NAMALWA (cell line): ENCODE results near the gene SMYD3.

Experiments used
- DNase-seq: peaks from one replicate; pipeline ENCODE4 v3.0.0-alpha.2; 2015; ENCODE audit warnings: low spot score

Gene SMYD3

GRCh38 chr1:246214708-246215509 is 292.2 kb downstream of the SMYD3 start:
- peak; percentile 66 for DNase-seq

- DNase-seq = no peak
Measured at GRCh38 chr1:246213947-246214346, 293.1 kb downstream of the SMYD3 start.

- DNase-seq = no peak
Measured at GRCh38 chr1:246213502-246213901, 293.6 kb downstream of the SMYD3 start.

- DNase-seq = no peak
Measured at GRCh38 chr1:246213036-246213435, 294.0 kb downstream of the SMYD3 start.

- no peak for DNase-seq
Measured at GRCh38 chr1:246212013-246212412, 295.1 kb downstream of the SMYD3 start.

GRCh38 chr1:246210756-246211155 is 296.3 kb downstream of the SMYD3 start:
- DNase-seq = no peak

- DNase-seq = no peak
Measured at GRCh38 chr1:246208105-246208504, 299.0 kb downstream of the SMYD3 start.

GRCh38 chr1:246203180-246203579 is 303.9 kb downstream of the SMYD3 start:
- no peak for DNase-seq

- DNase-seq = no peak
Measured at GRCh38 chr1:246200738-246201137, 306.3 kb downstream of the SMYD3 start.

- no peak for DNase-seq
Measured at GRCh38 chr1:246200225-246200624, 306.9 kb downstream of the SMYD3 start.

GRCh38 chr1:246199086-246199645 is 307.9 kb downstream of the SMYD3 start:
- DNase-seq = no peak

GRCh38 chr1:246198115-246198816 is 308.8 kb downstream of the SMYD3 start:
- DNase-seq = no peak

GRCh38 chr1:246197076-246197475 is 310.0 kb downstream of the SMYD3 start:
- no peak for DNase-seq

- no peak for DNase-seq
Measured at GRCh38 chr1:246195296-246195695, 311.8 kb downstream of the SMYD3 start.

- no peak for DNase-seq
Measured at GRCh38 chr1:246193537-246193936, 313.5 kb downstream of the SMYD3 start.

GRCh38 chr1:246189126-246189525 is 318.0 kb downstream of the SMYD3 start:
- DNase-seq = no peak

GRCh38 chr1:246187834-246188372 is 319.2 kb downstream of the SMYD3 start:
- no peak for DNase-seq

GRCh38 chr1:246184503-246184902 is 322.6 kb downstream of the SMYD3 start:
- no peak for DNase-seq

GRCh38 chr1:246182149-246182851 is 324.8 kb downstream of the SMYD3 start:
- no peak for DNase-seq

GRCh38 chr1:246181241-246181640 is 325.8 kb downstream of the SMYD3 start:
- DNase-seq = no peak

- DNase-seq = no peak
Measured at GRCh38 chr1:246179401-246179800, 327.7 kb downstream of the SMYD3 start.

GRCh38 chr1:246178717-246179311 is 328.3 kb downstream of the SMYD3 start:
- DNase-seq = no peak
